GM21526 (cell line): ENCODE measurements around the gene TSKU.
"Not testable (repeated sequence)": the region's sequence is repeated elsewhere in the genome, so short reads cannot be mapped to it uniquely, and the experiment has no call there.

Experiments used
- ATAC-seq: cut with Tn5 transposase; IDR thresholded peaks from one replicate; pipeline ENCODE4 v1.9.1; 2021; ENCODE audit warnings: moderate library complexity; ENCODE audit not compliant: unreplicated experiment, low FRiP score

Gene TSKU

DNA sequence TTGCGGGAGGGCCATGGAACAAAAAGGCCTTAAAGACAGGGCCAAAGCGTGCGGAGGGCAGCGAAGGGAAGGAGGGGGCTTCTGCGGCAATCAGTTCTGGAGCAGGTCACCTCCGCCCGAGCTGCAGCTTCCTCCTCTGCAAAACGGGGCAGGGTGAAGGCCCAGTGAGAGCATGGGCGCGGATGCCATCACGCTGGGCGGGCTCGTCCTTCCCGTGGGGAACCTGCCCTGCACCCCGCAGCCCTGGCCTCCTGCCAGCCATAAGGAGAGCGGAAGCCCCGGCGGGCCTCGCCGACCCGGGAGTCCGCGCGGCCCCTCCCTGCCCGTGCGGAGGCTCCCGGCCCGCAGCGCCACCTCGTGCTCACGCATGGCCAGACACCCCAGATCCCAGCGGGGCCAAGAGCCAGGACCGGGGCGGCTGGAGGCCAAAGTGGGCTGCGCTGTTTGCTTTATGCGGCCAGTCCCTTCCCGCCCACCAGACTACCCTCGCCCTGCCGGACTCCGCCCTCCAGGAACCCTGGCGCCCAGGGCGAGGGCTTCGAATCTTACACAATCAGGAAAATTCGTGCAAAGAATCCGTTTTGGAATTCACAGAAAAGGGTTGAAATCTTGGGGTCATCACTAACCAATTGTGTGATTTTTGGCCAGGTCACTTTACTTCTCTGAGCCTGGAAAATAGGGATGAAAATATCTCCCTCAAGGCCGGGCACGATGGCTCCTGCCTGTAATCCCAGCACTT is 16.1 kb downstream of the TSKU start:
- ATAC-seq: peak; percentile 75

GRCh38 chr11:76800466-76801200 is 17.5 kb downstream of the TSKU start:
- no peak for ATAC-seq

GRCh38 chr11:76801225-76801624 is 18.1 kb downstream of the TSKU start:
- no peak for ATAC-seq

DNA sequence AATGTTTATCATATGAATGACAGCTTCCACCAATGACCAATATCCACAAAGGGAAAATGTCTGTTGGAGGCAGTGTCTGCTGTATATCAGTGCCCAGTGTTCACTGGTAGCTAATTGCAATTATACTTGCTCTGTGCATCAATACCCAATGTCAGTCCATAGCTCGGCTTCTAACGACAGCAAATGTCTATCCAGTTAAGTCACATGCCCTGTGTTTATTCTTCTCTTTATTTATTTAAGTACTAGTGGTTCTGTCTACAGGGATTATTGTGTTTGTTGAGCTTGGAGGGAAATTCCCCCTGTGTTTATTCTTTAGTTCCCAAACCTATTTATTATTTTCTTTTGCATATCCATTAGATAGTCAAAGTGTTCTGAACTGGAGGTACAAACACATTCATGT is 18.6 kb downstream of the TSKU start:
- ATAC-seq: no peak

DNA sequence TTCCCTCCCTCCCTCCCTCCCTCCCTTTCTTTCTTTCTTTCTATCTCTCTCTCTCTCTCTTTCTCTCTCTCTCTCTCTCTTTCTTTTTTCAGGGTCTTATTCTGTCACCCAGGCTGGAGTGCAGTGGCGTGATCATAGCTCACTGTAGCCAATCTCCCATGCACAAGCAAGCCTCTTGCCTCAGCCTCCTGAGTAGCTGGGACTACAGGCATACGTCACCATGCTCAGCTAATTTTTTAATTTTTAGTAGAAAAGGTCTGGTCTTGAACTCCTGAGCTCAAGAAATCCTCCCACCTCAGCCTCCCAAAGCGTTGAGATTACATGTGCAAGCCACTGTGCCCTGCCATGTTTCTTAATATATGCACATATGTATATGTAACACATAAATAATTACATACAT is 19.0 kb downstream of the TSKU start:
- ATAC-seq: no peak

GRCh38 chr11:76802621-76803020 is 19.5 kb downstream of the TSKU start:
- no peak for ATAC-seq

DNA sequence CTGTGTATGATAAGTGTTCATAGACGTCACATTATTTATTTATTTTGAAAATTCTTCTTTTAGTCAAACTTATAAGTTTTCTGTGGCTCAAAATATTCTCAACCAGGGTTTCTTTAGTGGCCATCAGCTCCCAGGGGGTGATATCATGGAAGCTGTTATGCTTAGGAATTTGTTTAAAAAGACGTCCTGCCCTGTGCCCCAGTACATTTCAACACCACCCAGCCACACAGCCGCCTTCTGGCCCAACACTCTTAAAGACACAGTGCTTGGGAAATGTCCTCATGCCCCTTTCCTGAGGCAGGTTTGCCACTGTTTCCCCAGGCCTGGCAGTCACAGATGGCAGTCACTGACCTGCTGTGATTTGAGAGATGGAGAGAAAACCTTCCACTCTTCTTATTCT is 19.9 kb downstream of the TSKU start:
- no peak for ATAC-seq

DNA sequence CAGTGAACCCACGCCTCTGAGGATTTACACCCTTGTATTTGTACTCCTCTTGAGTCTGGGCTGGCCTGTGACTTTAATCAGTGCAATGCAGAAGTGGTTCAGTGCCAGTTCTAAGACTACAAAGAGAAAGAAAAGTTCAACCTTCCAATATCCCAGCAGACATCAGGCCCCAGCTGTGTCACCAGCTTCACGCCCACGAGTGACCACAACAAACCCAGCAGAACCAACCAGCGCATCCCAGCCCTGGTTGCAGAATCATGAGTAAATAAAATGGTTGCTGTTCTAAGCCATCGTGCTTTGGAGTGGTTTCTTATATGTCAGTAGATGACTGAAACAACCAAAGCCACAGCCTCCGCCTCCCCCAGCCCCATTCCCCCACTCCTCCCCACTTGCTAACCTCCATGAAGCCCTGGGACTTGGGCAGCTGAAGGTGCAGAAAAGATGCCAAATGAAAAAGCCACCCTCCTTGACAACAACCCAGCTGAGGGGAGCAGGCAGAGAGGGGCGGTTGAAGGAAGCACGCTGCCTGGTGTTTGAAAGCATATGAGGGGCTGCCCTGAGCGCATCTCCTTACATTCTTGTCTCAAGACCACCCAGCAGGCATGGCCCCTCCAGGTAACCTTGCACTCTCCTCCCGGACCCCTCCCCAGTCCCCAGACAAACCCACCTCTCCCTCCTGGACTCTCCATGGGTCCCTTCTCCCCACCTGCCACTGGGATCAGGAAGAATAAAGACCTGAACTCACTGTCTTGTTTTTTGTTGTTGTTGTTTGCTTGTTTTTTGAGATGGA is 20.9 kb downstream of the TSKU start:
- no peak for ATAC-seq

- no peak for ATAC-seq
These were observed 22.2 kb downstream of the TSKU start for GRCh38 chr11:76805206-76805913.

GRCh38 chr11:76806131-76806530 is 23.0 kb downstream of the TSKU start:
- no peak for ATAC-seq

DNA sequence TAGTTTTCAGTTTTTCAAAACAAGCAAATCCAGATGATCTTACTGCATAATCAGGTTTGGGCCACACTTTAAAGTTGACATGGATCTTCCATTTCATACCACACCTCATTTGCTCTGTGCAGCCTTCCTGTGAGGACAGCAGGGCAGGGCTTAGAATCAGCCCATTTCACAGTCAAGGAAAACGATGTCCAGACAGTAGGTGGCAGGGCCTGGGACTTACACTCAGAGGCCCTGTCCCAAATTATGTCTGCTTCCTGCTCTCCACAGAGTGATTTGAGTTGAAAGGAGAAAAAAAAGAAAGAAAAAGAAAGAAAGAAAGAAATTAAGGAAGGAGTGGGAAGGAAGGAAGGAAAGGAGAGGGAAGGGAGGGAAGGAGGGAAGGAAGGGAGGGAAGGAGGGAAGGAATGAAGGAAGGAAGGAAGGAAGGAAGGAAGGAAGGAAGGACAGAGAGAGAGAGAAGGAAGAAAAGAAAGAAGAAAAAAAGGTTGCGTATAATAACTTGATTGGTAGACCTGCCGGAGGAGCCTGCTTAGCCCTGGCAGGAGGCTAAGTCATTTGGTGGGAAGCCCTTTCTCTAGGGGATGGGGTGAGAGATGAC is 23.6 kb downstream of the TSKU start:
- no peak for ATAC-seq

DNA sequence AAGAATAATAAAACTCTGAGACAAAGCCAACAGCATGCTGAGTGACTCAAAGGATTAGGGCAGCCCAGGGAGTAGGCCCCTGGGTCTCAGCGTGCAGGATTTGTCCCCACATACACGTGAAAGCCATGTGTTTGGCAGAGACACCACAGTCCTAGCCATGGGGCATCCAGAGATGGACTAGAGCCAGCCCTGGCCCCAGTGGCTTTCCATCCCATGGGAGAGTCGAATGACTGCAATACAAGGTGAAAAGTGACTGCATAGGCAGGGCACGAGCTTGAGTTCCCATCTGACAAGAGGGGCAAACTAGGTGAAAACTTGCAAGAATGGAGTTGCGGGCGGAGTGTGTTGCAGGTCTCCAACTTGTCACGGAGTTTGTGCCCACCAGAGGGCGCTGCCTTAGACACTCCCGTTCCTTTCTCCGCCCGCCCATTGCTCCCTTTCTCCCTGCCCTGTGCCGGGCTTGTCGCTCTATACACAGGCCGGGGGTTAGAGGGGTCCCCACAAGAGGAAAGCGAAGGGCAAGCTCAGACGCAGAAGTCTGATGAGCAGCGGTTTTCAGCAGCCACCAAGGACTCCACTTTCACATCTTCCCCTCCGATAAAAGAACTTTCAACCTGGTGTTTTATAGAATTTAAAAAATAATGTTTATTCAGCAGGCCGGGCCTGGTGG is 24.2 kb downstream of the TSKU start:
- no peak for ATAC-seq

- ATAC-seq: no peak
These were observed 25.0 kb downstream of the TSKU start for GRCh38 chr11:76808171-76808570.

DNA sequence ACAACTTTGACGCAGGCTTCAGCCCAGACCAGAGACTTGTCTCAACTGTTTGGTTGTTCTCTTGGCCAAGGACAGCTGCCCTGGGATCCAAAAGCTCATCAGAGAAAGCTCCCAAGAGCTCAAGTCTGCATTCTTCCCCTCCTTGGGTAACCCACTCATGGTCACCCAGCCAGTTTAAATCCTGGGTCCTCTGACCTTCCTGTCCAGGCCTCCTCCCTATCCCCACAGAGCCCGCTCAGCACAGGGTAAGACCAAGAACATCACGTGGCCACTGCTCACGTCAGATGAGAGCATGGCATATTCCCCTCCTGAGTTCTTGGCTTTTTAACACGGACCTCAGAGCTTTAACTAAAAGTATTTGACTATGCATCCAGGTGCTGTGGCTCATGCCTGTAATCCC is 25.8 kb downstream of the TSKU start:
- ATAC-seq: no peak

DNA sequence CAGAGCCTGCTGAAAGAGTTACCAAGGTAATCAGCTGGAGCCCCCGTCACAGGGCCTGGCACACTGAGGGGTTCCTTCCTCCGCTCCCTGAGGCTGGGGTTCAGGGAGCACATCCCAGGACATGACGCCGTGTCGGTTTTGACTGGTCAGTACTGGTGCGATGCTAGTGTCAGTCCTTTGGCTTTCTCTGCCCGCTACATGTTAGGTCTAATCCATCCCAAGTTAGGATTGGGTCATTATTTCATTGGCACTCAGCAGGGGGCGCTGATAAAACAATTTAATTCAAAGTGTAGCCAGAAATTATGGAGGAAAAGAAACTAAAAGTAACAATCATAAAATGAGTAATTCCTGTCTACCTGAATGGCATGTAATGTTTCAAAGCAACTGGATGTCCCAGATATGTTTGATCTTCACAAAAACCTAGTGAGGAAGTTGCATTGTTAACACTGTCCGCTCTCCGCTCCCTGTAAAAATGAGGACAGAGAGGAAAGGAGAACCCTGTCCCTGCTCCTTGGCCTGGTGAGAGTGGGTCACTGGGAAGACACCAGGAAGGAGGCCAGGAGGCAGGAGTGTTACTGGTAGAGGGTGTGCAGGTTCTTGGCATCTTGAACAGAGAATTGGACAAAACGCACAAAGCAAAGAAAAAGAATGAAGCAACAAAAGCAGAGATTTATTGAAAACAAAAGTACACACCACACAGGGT is 27.1 kb downstream of the TSKU start:
- ATAC-seq: no peak

DNA sequence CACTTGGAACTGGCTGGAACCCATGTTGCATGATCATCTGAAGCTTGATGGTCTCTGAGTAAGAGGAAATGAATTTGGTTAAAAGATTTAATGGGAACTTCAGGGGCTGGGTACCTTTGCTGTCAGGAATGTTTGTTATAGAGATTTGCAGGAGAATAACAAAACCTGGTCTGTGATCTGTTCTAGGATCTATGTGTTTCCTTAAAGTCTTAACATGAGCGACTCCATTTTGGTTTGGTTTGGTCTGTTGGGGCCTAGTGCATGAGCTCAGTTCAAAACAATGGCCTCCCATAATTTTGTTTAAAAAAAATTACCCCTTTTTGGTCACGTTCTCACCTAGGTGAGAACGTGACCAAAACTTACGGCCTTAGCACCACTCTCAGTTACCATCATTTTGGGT is 28.1 kb downstream of the TSKU start:
- ATAC-seq: no peak

- ATAC-seq: no peak
These were observed 31.3 kb downstream of the TSKU start for GRCh38 chr11:76814414-76814813.

DNA sequence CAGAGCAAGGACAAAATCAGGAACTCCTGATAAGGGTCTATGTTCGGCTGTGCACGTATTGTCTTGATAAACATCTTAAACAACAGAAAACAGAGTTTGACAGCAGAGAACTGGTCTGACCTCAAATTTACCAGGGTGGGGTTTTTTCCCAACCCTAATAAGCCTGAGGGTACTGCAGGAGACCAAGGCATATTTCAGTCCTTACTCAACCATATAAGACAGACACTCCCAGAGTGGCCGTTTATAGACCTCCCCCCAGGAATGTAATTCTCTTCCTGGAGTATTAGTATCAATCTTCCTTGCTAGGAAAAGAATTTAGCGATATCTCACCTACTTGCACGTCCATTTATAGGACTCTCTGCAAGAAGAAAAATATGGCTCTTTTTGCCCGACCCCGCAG is 32.5 kb downstream of the TSKU start:
- ATAC-seq: not testable (repeated sequence)

DNA sequence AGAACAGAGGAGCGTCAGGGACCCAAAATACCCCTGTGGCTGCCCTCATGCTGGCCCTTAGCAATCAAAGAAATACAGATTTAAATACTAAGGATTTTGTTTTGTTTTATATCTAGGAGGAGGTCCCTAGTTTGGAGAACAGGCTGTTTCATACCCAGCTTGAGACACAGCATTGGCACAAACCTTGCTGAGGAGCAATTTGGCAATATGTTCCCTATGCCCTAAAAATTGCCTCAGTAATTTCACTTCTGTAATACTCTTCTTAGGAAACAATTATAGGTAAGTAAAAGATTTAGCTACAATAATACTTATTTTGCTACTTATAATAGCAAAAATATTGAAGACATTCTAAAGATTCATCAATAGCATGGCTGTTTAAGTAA is 37.0 kb downstream of the TSKU start:
- no peak for ATAC-seq
